ENCODE data around the gene AMH.

The AMH gene

DNA sequence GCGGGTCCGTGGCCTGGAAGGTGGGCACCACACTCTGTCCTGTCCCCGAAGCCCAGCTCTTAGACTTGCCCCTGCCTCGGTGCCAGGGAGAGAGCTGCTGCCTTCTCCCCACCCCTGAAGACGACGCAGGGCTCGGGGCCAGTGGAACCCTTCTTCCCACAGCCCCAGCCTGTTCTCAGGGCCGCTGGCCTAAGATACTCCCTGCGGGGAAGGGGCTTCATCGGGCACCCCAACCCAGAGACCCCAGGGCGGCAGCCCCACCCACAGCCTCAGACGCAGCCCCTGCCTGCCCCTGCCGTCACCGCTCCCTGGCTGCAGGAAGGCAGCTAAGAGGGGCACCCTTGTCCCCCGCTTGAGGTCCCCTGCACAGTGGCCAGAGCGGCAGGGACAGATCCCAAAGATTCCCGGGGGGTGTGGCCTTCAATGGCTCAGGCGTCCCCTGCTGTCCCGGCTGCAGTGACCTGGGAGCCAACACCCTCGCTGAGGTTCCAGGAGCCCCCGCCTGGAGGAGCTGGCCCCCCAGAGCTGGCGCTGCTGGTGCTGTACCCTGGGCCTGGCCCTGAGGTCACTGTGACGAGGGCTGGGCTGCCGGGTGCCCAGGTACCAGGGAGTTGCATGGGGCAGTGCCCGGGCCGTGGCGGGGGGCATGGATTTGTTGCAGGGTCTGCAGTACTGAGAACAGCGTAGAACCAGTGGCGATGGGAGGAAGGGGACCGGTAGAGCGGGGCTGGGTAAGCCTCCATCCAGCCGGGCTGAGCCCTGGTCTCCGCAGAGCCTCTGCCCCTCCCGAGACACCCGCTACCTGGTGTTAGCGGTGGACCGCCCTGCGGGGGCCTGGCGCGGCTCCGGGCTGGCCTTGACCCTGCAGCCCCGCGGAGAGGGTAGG, 1.0 kb downstream of the AMH start:
- no peak for DNase-seq (ENCODE audit: low read depth)

DNA sequence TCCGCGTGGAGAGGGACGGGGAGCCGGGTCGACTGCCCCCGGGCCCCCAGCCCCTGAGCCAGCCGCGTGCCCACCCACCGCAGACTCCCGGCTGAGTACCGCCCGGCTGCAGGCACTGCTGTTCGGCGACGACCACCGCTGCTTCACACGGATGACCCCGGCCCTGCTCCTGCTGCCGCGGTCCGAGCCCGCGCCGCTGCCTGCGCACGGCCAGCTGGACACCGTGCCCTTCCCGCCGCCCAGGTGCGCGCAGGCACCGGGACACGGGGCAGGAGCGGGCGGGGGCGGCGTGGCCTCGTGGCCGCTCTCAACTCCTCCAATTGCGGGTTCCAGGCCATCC, 1.6 kb downstream of the AMH start:
- no peak for DNase-seq (ENCODE audit: low read depth)

DNA sequence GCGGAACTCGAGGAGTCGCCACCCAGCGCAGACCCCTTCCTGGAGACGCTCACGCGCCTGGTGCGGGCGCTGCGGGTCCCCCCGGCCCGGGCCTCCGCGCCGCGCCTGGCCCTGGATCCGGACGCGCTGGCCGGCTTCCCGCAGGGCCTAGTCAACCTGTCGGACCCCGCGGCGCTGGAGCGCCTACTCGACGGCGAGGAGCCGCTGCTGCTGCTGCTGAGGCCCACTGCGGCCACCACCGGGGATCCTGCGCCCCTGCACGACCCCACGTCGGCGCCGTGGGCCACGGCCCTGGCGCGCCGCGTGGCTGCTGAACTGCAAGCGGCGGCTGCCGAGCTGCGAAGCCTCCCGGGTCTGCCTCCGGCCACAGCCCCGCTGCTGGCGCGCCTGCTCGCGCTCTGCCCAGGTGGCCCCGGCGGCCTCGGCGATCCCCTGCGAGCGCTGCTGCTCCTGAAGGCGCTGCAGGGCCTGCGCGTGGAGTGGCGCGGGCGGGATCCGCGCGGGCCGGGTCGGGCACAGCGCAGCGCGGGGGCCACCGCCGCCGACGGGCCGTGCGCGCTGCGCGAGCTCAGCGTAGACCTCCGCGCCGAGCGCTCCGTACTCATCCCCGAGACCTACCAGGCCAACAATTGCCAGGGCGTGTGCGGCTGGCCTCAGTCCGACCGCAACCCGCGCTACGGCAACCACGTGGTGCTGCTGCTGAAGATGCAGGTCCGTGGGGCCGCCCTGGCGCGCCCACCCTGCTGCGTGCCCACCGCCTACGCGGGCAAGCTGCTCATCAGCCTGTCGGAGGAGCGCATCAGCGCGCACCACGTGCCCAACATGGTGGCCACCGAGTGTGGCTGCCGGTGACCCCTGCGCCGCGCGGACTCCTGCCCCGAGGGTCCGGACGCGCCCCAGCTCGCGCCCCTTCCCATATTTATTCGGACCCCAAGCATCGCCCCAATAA, 2.3 kb downstream of the AMH start:
- no peak for DNase-seq (ENCODE audit: low read depth)

DNA sequence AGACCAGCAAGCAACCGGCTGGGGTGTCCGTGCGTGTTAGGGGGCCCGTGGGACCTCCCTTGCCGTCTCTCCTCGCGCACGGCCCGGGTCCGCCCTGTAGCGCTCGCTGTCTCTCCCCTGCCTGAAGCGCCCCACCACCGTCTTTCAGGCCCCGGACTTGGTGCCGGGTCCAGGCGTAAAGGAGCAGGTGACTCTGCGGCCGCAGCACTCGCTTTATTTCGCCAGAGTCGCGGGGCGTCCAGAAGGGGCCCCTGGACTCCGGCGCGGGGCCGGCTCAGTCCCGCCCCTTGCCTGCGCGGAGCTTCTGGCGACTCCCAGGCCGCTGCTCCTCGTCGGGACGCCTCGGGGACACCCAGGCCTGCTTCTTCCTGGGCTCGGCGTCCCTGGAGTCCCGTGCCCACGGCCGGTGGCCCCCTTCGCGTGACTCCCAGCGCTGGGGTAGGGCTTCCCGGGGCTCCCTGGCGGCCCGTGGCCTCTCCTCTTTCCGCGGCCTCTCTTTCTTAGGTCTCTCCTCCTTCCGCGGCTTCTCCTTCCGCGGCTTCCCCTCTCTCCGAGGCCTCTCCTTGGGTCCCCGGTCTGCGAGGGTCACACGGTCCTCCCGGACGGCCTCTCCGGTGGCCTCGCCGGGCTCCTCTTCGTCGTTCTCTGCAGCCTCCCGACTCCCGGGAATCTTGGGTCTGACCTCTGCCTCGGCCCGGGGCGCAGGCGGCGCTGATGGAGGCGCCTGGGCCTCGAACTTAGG, 3.1 kb downstream of the AMH start:
- DNase-seq (ENCODE audit: low read depth): no peak

DNA sequence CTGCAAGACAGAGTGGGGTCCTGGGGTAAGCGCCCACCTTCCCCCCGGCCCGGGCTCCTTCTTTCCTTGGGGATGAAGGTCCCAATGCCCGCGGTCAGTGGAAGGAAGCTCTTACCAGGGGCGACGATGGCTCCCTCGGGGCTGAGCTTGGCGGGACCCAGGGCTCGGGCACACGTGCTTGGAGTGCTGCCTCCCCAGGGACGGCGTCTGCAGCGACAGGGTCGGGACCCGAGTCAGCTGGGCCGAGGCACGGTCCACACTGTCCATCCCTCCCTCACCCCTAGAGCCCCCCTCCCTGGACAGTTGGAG, 3.6 kb downstream of the AMH start:
- no peak for DNase-seq (ENCODE audit: low read depth)

DNA sequence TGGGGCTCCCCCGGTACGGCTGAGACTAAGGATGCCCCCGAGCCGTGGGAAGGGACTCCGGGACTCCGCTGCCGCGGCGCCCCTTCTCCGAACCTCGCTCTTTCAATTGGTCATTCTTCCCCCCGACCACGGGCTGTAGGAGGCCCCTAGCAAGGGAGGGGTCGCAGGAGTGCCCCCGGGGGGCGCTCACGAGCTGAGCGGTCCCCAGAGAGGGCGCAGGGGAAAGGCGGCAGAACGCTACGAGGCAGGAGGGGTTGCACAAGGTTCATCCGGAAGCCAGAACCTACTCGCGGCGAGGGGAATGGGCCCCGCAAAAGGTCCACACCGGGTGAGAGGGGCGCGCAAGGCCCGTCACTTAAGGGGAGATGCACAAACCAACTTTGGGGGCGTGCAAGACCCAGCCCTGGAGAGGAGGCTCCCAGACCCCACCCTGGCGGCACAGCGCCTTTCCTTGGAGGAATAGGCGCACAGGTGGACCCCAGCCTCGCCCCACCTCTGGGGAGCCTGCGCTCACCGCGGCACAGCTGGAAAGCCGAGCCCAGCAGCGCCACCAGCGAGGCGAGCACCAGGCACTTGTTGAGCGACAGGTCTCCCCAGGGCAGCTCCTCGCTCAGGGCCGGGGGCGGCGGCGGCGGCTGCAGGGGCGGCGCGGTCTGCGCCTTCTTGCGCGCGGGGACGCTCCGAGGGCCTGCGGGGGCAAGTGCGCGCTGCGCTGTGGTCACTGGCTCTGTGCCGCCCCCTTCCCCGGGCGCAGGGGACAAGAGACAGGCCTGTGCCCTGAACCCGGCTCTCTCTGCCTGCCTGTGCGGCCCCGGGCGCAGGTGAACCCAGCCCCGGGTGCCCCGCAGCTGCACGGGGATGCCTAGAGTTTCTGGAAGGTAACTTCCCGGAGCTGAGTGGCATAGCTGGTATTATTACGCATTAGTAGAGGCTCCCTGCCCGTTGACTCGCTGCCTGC, 4.3 kb downstream of the AMH start:
- DNase-seq (ENCODE audit: low read depth): no peak

DNA sequence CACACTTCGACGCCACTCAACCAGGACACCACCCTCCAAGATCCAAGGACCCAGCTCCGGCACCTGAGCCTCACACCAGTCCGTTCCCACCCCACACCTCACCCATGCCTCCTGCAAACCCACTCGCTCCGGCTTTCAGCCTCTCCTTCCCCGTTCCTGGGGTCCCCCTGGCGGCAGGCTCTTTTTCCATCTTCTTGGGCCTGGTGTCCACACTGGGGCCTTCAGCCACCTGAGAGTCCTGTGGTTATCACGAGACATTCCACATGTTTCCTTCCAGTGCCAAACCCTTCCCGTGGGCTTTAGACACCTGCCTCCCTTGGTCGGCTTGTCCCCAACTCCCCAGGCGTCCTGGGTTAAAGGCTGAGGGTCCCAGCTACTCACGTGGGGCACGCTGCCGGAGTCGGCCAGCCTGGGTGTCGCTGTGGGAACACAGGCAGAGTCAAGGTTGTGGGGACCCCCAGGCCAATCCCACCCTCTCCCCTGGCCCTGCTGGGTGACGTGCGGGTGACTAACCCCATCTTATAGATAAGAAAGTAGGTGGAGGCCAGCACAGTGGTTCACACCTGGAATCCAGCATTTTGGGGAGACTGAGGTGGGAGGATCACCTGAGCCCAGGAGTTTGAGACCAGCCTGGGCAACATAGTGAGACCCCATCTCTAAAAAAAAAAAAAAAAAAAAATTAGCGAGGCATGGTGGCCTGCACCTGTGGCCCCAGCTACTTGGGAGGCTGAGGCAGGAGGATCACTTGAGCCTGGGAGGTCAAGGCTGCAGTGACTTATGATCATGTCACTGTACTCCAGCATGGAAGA, 5.1 kb downstream of the AMH start:
- no peak for DNase-seq (ENCODE audit: low read depth)

DNA sequence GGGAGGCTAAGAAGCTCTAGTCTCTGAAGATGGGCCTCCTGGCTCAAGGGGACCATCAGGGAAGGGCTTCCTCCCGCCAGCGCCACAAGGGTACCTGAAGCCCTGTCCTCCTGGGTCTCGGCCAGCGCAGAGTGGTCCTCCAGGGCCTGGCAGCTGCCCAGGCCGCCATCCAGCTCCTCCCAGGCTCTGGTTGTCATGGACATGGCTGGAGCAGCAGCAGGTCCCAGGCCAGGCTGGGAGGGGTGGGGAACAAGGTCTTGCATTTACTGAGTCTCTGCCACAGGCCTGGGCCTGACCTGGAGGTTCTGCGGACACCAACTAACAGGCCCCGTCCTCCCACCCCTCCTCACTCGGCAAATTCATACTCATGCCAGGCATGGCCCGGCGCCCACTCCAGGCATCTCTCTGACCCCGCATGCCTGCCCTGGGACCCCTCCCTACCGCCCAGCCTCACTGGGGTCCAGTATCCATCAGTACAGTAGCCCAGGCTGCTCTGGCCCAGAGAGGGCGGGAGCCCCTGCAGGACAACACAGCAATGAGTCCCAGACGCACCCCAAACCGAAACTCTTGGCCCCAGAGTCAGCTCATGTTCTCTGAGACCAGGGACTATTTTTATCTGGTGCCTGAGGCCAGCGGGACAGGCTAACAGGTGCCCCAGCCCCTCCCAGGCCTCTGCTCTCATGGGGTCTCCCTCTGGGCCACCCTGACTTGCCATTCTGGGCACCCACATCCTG, 6.2 kb downstream of the AMH start:
- no peak for DNase-seq (ENCODE audit: low read depth)

DNA sequence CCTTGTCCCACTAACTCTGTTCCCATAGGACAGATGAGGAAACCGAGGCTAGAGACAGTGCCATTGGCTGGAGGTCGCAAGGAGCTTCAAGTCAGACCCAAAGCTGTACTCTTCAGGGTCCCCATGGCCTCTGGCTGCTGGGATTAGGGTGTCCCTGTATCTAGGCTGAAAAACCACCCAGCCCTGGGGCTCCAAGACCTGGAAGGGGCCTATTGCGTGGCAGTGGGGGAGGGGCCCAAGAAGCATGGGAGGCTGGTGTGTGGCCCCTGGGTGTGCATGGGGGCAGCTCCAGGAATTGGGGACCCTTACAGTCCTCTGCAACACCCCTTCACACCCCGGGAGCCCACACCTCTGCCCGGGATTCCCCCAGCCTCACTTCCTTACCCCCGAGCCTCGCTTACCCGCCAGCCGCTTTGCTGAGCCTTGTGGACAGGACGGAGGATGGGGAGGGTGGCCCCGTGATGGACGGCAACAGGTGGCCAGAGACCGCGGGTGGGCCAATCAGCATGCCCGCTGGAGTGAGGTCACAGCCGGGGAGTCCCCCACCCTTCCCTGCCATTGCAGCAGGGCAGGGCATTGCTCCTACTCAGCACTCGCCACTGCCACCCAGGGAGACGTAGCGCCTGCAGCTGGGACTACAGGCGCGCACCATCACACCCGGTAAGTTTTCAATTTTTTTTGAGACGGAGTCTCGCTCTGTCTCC, 7.0 kb downstream of the AMH start, which contains the start of gene JSRP1:
JSRP1 (minus strand) TSS at position 436 of the 704 bp plus-strand sequence. CDS start 1,103 bp downstream, outside the sequence.
- no peak for DNase-seq (ENCODE audit: low read depth)

DNA sequence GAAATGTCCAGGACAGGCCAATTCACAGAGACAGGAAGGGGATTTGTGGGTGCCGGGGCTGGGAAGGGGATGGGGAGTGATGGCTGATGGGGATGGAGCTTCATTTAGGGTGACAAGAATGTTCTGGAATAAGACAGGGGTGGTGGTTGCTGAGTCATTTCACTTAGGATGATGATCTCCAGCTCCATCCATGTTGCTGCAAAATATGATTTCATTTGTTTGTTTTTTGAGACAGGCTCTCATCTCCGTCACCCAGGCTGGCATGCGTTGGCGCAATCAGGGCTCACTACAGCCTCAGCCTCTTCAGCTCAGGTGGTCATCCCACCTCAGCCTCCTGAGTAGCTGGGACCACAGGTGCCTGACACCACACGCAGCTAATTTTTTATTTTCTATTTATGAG, 10.2 kb downstream of the AMH start:
- DNase-seq (ENCODE audit: low read depth): no peak

DNA sequence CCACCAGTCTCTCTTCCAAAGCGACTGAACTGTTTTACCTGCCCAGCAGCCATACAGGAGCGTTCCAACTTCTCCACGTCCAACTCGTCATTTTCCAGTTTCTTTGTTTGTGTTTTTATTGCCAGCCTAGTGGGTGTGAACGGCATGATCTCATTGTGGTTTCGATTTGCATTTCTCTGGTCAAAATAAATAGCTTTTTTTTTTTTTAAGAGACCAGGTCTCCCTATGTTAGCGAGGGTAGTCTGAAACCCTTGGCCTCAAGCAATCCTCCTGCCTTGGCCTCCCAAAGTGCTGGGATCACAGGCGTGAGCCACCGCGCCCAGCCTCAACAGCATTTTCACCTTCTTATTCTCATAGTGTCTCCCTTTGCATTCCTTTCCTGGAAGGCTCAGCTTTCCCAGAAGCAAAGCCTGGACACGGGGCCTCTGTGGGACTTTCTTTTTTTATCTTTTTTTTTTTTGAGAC, 11.2 kb downstream of the AMH start:
- no peak for DNase-seq (ENCODE audit: low read depth)

DNA sequence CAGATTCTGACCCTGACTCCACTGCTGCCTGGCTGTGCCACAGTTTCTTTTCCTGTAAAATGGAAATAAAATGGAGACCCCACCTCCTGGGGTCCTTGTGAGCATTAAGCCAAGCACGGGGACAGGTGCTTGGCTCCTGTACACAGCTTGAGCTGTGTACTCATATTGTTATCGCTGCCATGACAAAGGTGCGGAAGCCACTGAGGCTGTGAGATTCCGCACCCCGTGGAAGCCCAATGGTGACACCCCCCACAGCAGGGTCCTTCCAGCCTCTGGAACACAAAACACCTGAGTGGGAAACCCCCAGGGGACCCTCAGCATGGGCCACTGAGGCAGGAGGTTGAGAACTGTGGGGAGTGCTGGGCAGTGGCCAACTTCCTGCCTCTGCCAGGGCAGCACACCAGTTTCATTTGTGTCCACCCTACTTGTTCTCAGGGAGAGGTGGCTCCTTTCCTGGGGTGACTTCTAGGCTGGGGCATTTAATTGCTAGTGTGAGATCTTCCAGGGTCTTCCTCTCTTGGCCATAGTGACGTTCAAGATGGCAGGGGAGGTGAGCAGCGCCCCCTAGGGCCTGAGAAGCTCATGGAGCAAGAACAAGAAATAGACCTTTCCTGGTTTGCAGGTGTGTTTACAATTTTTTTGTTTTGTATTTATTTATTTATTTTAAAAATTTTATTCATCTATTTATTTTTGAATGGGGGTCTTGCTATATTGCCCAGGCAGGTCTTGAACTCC, 12.5 kb downstream of the AMH start:
- no peak for DNase-seq (ENCODE audit: low read depth)

DNA sequence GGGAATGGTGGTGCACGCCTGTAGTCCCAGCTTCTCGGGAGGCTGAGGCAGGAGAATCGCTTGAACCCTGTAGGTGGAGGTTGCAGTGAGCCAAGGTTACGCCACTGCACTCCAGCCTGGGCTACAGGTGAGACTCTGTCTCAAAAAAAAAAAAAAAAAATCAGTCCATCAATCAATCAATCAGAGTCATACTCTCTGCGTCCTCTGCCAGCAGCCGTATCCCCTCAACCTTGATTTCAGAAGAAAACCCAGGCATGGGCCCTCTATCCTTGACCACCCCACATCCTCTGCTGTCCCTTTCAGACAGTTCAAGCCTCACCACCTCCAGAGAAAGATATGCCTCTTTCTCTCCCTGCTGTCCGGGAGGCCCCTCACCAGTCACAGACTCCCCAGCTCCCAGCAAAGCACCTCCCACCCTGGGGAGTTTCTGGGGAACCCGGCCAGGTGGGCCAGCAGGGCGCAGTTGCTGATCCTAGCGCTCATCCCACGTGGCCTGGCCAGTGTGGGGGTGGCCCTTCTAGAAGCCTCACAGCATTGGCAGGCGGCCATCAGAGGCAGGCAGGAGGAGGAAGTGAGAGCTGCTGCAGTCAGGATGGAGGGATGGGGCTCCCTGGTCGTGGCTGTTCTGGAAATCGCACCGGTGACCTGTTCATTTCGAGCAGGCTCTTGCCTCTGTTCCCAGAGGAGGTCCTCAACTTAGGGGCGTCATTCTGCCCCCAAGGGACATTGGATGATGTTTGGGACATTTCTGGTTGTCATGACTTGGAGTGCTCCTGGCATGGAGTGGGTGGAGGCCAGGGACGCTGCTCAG, 17.3 kb downstream of the AMH start:
- DNase-seq (ENCODE audit: low read depth): peak; percentile 84

DNA sequence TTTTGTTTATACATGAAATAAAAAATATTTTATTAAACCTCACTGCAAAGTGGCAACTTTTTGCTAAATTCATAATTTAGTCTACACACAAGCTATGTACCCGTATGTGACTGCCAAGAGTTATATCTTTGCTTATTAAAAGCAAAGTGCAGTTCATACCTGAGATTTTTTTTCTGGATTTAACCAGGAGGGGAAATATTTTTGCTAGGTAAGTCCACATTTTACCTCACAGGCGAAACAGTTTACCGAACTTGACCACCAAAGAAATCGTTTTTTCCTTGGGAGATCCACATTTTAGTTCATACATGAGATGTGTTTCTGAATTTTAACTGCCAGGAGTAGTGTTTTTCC, 19.3 kb downstream of the AMH start:
- no peak for DNase-seq (ENCODE audit: low read depth)

DNA sequence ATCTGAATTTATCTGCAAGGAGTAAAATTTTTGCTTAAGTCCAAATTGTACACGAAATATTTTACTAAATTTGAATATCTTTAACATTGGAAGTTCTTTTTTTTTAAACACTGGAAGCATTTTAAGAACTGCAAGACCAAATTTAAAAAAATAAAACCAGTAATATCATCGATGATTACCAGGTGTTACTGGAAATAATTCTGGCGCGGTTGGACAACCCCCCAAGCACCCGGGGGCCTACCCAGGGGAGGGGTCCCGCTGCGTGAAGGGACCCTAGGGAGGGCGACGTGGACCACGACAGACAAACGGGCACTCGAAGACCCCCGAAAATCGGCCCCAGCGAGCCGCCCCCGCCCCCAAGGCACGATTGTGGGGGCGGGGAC, 19.7 kb downstream of the AMH start:
- no peak for DNase-seq (ENCODE audit: low read depth)

DNA sequence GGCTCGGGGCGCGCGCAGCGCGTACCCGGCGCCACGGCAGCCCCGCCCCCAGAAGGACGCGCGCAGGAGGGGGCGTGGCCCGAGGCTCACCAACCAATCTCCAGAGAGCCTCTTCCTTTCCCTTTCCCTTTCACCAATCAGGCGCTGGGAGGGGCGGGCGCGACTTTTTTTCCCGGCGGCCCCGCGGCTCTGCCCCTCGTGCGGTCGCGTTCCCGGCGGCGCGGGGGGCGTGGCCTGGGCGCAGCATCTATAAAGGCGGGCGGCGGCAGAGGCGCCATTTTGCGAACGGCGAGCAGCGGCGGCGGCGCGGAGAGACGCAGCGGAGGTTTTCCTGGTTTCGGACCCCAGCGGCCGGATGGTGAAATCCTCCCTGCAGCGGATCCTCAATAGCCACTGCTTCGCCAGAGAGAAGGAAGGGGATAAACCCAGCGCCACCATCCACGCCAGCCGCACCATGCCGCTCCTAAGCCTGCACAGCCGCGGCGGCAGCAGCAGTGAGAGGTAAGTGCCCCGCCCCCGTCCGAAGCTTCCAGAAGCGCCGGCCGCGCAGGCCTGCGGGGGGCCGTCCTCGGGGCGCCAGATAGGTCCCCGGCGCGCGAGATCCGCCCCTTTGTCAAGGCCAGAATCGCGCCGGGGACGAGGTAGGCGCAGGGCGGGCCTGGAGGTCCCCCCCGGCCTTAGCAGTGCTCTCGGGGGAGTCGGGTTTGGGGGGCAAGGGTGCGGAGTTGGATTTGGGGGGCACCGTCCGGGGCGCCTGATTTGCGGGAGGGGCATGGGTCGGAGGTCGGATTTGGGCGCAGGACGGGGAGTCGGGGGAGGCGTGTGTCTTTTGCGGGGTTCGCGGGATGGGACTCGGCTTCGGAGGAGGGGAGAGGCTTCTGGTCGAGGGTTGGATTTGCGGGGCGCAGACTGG, 20.4 kb downstream of the AMH start:
- peak; percentile 95 for DNase-seq (ENCODE audit: low read depth)

DNA sequence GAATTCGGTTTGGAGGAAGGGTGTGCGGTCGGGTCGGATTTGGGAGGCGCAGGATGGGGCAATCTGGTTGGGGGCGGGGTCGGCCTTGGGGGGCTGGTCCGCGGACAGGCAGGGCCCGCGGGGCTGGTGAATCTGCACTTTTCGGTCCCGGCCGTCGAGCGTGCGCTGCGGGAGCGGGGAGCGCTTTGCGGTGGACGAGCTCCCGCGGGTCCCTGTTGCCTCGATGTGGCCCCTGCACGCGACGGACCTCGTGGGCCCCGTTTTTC, 21.0 kb downstream of the AMH start:
- no peak for DNase-seq (ENCODE audit: low read depth)

All from iris pigment epithelial cell (primary cell).